Peyer's patch (tissue), 4 donors: Measurements from ENCODE around the gene OR10A4. TPM values are rescaled to one million over a fixed set of nuclear protein-coding genes. Genes with fewer than 3 reads are reported as not detected.
"Not testable (repeated sequence)": the region's sequence is repeated elsewhere in the genome, so short reads cannot be mapped to it uniquely, and the experiment has no call there.

Source experiments
- DNase-seq, 3 donors: peaks; one replicate each; pipeline ENCODE4 v3.0.0-alpha.2; 2017 to 2019
- H3K27ac ChIP-seq, 4 donors: fragments of 200-600 bp; sonication (generic); one replicate each; pipeline ENCODE4 v1.5.1; 2016 to 2019
- H3K27me3 ChIP-seq, 2 donors: fragments of 200-600 bp; sonication (generic); one replicate each; pipeline ENCODE4 v1.5.1; 2019
- H3K36me3 ChIP-seq, 3 donors: fragments of 200-600 bp; sonication (generic); one replicate each; pipeline ENCODE4 v1.5.1; 2016 to 2019
- H3K4me1 ChIP-seq, 4 donors: fragments of 200-600 bp; sonication (generic); one replicate each; pipeline ENCODE4 v1.5.1; 2016 to 2019
- H3K4me3 ChIP-seq, 4 donors: fragments of 200-600 bp; sonication (generic); 1 replicate in 3 of 4; 2 replicates in 1 of 4; pipeline ENCODE4 v1.5.1; 2016 to 2019; ENCODE audit warnings: mild to moderate bottlenecking in 1 of 4
- H3K9me3 ChIP-seq, 4 donors: fragments of 200-600 bp; sonication (generic); one replicate each; pipeline ENCODE4 v1.5.1; 2016 to 2019; ENCODE audit warnings: mild to moderate bottlenecking in 1 of 4
- CTCF ChIP-seq, 6 experiments: fragments of 450-650 bp in 4 of 6; fragments of 200-600 bp in 2 of 6; sonication (generic) in 1 of 6; IDR thresholded peaks; one replicate each; pipeline ENCODE4 v1.5.1; 2017 to 2019; ENCODE audit warnings: antibody characterized with exemption in 6 of 6, mild to moderate bottlenecking in 3 of 6, moderate library complexity in 1 of 6
- POLR2A ChIP-seq, 2 donors: fragments of 450-650 bp; IDR thresholded peaks; one replicate each; pipeline ENCODE4 v1.5.1; 2017; ENCODE audit warnings: antibody characterized with exemption in 2 of 2, mild to moderate bottlenecking in 2 of 2, moderate library complexity in 2 of 2
- total RNA-seq, 4 donors: library from RNA; depleted of rRNA; stranded (reverse); fragments of >200 nt; gene quantifications; one replicate each; pipeline ENCODE4 v1.1.0, GENCODE V29; 2016

OR10A4 gene
- total RNA-seq, 4 donors from 2014 or later: not detected

DNA sequence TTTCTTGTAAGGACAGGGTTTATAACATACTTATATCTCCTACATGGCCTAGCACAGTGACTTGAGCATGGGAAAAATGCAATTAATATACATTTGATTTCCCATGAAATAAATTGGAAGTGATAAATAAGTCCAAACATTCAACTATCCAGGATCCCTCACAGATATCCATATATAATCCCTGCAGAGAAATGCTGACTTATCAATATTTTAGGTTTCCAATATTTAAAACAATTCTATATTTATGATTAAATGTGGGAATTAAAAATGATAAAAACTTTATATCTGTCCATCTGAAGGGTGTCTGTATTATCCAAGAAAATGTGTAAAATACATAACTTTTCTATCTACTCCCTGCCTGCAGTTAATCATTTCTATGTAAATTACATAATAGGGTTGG lies 6.3 kb downstream of the OR10A4 start:
- H3K27me3 ChIP-seq: no peaks in the 10 kb centered on the region
- no peak for DNase-seq
- H3K27ac ChIP-seq: no peak overlapping the region
- no peaks in the 10 kb centered on the region for H3K36me3 ChIP-seq
- no peak overlapping the region for H3K4me3 ChIP-seq
- H3K9me3 ChIP-seq: no peaks in the 10 kb centered on the region
- TF ChIP-seq CTCF (IDR thresholded peaks at IDR 0.05) (no peak), POLR2A (IDR thresholded peaks at IDR 0.05) (no peak)
- no peaks in the 10 kb centered on the region for H3K4me1 ChIP-seq

- not testable (repeated sequence) for H3K4me1 ChIP-seq, H3K9me3 ChIP-seq, H3K27ac ChIP-seq, DNase-seq, H3K36me3 ChIP-seq, H3K4me3 ChIP-seq, H3K27me3 ChIP-seq
These were observed 11.3 kb downstream of the OR10A4 start for GRCh38 chr11:6887711-6888110.

GRCh38 chr11:6888830-6889229 lies 12.4 kb downstream of the OR10A4 start:
- TF ChIP-seq CTCF (IDR thresholded peaks at IDR 0.05): no peak
- TF ChIP-seq POLR2A (IDR thresholded peaks at IDR 0.05): no peak
- H3K27ac ChIP-seq: no peak overlapping the region
- no peak overlapping the region for H3K4me3 ChIP-seq
- H3K36me3 ChIP-seq: no peaks in the 10 kb centered on the region
- H3K27me3 ChIP-seq: no peaks in the 10 kb centered on the region
- no peaks in the 10 kb centered on the region for H3K9me3 ChIP-seq
- no peak for DNase-seq
- no peaks in the 10 kb centered on the region for H3K4me1 ChIP-seq

GRCh38 chr11:6889835-6890234 lies 13.4 kb downstream of the OR10A4 start:
- Histone ChIP-seq H3K4me1 (no peaks in the 10 kb centered on the region), H3K36me3 (no peaks in the 10 kb centered on the region), H3K4me3 (no peak overlapping the region), H3K9me3 (no peaks in the 10 kb centered on the region), H3K27ac (no peak overlapping the region), H3K27me3 (no peaks in the 10 kb centered on the region)
- TF ChIP-seq POLR2A (IDR thresholded peaks at IDR 0.05) (no peak), CTCF (IDR thresholded peaks at IDR 0.05) (no peak)
- no peak for DNase-seq

DNA sequence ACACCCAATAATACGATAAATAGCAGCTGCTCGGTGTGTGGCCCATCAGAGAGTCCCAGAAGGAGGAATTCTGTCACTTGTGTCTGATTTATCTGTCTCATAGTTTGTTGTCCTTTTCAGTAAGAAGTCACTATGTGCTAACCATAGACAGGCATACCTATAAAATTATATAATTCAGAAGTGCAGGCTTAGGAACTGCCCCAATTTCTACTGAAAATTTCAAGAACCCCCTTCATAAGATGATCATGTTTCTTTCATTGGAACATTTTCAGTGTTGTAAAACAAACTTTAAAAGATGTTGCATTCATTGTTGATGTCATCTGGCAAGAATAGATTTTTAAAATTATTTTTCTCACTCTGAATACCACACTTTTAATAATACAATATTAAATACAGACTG lies 16.0 kb downstream of the OR10A4 start, which contains the start of gene OR2D2:
TSS of gene OR2D2 (minus strand) at position 101 of the 400 bp plus-strand sequence. CDS start at position 101, 0 bp downstream.
- Histone ChIP-seq H3K4me1 (no peaks in the 10 kb centered on the region), H3K27me3 (no peaks in the 10 kb centered on the region), H3K9me3 (no peaks in the 10 kb centered on the region), H3K4me3 (no peak within 1 kb of the TSS), H3K27ac (no peak within 1 kb of the TSS), H3K36me3 (no peaks in the 10 kb centered on the region)
- no peak for DNase-seq
- no peak for TF ChIP-seq POLR2A (IDR thresholded peaks at IDR 0.05)
- TF ChIP-seq CTCF (IDR thresholded peaks at IDR 0.05): no peak

DNA sequence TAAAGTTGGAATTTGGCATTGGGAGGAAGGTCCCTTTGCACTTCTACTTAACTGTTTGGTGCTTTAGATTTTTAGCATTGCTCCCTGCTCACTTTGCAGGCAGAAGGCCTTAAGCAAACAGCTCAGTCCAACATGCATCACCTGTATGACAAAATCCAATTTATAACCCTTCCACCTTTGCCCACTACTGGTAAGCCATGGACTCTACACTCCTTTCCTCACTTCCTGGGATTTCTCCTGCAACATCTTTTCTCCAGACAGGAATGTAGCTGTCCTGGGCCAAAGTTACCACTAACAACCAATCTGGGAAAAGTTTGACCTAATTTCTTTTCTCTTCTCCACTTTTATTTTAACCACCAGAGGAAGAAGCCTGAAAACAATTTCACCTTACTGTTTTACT lies 17.7 kb downstream of the OR10A4 start:
- TF ChIP-seq CTCF (IDR thresholded peaks at IDR 0.05) (no peak), POLR2A (IDR thresholded peaks at IDR 0.05) (no peak)
- no peaks in the 10 kb centered on the region for H3K4me1 ChIP-seq
- H3K27ac ChIP-seq: no peak overlapping the region
- H3K4me3 ChIP-seq: no peak overlapping the region
- DNase-seq: no peak
- no peaks in the 10 kb centered on the region for H3K9me3 ChIP-seq
- no peaks in the 10 kb centered on the region for H3K27me3 ChIP-seq
- H3K36me3 ChIP-seq: no peaks in the 10 kb centered on the region
